NCI-H748 treated with DMSO at 0.1 percent for 48 hours (cell line): ENCODE measurements around the gene ERBB2.
"Not testable (repeated sequence)": the region's sequence is repeated elsewhere in the genome, so short reads cannot be mapped to it uniquely, and the experiment has no call there.

Experiments
- DNase-seq: peaks from one replicate; lab custom pipeline; 2025; lab: John Stamatoyannopoulos, UW

The ERBB2 gene

DNA sequence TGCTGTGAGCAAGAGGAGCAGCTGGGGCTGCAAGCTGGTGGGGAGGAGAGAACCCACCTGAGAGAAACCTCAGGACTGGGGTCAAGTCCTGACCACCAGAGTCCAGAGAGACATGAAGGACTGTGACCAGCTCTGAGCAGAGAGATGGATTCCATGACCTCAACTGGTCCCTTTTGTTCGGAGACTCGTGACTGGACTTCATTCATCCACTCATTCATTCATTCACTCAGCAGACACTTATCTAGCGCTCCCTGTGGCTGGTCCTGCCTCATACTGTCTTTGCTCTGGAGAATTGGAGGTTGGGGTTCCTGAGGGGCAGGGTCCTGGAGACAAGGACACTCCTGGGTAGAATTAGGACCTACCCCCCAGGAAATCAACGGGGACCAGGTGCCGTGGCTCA, 4.0 kb downstream of the ERBB2 start:
- DNase-seq: no peak

- no peak for DNase-seq
Observed at GRCh38 chr17:39704821-39705551, 5.1 kb downstream of the ERBB2 start.

GRCh38 chr17:39705786-39706348, 6.0 kb downstream of the ERBB2 start:
- no peak for DNase-seq

GRCh38 chr17:39706383-39706782, 6.5 kb downstream of the ERBB2 start:
- DNase-seq: no peak

DNA sequence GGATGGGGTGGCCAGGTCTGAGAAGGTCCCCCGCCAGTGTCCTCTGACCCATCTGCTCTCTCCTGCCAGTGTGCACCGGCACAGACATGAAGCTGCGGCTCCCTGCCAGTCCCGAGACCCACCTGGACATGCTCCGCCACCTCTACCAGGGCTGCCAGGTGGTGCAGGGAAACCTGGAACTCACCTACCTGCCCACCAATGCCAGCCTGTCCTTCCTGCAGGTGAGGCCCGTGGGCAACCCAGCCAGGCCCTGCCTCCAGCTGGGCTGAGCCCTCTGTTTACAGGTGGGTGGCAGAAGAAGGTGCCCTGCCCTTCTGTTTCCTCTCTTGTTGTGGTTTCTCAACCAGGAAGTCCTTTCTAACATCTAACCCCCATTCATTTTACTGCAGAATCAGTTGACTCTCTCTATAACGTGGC, 7.1 kb downstream of the ERBB2 start:
- DNase-seq: no peak

DNA sequence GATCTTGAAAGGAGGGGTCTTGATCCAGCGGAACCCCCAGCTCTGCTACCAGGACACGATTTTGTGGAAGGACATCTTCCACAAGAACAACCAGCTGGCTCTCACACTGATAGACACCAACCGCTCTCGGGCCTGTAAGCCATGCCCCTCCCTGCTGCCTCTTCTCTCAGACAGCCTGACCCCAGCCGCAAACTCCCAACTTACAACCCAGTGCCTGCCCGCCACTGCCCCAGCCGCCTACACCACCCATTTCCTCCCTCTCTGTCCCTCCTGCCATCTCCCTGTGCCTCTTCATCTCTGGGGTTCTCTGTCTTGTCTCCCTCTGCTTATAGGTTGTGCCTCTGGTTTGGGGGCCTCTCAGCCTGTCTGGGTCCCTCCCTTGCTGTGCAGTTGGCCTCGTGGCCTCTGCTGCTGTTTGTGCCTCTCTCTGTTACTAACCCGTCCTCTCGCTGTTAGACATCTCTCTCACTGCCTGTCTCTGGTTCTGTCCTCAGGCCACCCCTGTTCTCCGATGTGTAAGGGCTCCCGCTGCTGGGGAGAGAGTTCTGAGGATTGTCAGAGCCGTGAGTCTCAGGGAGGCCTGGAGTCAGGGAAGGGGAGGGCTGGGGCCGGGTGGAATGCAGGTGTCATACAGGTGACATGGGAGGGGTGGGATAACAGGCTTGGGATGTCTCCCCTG, 9.6 kb downstream of the ERBB2 start:
- DNase-seq: no peak

DNA sequence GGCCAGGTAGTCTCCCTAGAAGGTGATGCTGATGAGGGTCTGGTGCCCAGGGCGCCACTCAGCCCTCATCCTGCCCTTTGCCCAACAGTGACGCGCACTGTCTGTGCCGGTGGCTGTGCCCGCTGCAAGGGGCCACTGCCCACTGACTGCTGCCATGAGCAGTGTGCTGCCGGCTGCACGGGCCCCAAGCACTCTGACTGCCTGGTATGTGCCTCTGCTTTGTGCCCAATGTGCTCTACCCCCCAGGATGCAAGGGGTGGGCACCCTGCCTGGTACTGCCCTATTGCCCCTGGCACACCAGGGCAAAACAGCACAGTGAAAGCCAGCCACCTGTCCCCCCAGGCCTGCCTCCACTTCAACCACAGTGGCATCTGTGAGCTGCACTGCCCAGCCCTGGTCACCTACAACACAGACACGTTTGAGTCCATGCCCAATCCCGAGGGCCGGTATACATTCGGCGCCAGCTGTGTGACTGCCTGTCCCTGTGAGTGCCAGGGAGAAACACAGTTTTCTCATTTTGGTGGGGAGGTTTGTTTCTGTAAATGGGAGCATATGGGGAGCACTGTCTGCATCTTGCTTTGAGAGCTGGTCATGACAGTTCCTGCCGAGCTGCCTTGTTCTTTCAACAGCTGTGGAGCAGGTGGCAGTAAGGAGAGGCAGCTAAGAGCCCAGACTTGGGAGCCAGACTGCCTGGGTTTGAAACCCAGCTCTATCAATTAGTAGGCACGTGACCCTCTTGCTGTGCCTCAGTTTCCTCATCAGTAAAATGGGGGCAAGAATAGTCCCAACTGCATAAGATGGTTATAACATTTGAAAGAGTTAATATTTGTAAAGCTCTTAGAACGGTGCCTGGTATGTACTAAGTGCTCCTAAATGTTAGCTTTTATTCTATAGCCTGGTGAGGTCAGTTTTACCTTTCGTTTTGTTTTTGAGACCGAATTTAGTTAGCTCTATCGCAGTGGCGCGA, 10.4 kb downstream of the ERBB2 start:
- no peak for DNase-seq

DNA sequence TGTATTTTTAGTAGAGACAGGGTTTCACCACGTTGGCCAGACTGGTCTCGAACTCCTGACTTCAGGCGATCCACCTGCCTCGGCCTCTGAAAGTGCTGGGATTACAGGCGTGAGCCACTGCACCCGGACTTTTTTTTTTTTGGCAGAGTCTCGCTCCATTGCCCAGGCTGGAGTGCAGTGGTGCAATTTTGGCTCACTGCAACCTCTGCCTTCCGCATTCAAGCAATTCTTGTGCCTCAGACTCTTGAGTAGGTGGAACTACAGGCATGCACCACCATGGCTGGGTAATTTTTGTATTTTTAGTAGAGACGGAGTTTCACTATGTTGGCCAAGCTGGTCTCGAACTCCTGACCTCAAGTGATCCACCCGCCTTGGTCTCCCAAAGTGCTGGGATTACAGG, 11.2 kb downstream of the ERBB2 start:
- not testable (repeated sequence) for DNase-seq

DNA sequence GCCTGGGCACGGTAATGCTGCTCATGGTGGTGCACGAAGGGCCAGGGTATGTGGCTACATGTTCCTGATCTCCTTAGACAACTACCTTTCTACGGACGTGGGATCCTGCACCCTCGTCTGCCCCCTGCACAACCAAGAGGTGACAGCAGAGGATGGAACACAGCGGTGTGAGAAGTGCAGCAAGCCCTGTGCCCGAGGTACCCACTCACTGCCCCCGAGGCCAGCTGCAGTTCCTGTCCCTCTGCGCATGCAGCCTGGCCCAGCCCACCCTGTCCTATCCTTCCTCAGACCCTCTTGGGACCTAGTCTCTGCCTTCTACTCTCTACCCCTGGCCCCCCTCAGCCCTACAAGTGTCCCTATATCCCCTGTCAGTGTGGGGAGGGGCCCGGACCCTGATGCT, 12.0 kb downstream of the ERBB2 start:
- no peak for DNase-seq

- DNase-seq: no peak
Observed at GRCh38 chr17:39714234-39714633, 14.4 kb downstream of the ERBB2 start.

GRCh38 chr17:39715375-39716072, 15.7 kb downstream of the ERBB2 start:
- DNase-seq: no peak

DNA sequence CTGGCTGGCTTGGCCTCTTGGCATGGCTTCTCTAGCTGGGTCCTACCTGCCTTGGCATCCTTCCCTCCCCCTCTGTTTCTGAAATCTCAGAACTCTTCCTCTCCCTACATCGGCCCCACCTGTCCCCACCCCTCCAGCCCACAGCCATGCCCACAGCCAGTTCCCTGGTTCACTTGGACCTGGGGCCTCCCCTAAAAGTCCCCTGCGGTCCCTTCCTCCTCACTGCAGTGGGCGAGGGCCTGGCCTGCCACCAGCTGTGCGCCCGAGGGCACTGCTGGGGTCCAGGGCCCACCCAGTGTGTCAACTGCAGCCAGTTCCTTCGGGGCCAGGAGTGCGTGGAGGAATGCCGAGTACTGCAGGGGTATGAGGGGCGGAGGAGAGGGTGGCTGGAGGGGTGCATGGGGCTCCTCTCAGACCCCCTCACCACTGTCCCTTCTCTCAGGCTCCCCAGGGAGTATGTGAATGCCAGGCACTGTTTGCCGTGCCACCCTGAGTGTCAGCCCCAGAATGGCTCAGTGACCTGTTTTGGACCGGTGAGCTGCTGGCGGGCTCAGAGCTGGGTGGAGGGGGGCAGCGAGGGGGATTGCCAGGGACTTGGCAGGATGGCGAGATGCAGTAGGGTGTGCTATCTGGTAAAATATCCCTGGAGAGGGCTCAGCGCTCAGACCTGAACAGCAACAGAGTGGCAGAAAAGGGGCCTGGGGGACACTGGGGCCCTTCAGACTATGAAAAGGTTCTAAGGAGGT, 16.4 kb downstream of the ERBB2 start:
- DNase-seq: no peak

DNA sequence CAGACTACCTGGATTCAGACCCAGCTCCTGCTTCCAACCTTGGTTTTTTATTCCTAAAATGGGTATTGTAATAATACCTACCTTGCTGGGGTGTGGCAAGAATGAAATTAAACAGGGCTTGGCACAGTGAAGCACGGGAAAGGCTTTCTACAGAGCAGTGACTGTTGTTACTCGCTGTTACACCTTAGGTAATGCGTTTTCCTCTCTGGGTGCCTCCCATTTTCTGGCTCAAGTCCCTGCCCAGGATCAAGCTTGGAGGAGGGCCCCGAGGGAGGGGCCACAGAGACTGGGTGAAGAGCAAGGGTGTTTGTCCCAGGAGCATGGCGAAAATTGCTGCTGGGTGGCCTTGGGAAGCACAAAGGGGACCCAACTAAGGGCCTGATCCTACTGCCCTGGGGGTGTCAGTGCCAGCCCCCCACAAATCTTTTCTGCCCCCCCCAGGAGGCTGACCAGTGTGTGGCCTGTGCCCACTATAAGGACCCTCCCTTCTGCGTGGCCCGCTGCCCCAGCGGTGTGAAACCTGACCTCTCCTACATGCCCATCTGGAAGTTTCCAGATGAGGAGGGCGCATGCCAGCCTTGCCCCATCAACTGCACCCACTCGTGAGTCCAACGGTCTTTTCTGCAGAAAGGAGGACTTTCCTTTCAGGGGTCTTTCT, 17.1 kb downstream of the ERBB2 start:
- no peak for DNase-seq

- no peak for DNase-seq
Observed at GRCh38 chr17:39717660-39718059, 17.8 kb downstream of the ERBB2 start.

DNA sequence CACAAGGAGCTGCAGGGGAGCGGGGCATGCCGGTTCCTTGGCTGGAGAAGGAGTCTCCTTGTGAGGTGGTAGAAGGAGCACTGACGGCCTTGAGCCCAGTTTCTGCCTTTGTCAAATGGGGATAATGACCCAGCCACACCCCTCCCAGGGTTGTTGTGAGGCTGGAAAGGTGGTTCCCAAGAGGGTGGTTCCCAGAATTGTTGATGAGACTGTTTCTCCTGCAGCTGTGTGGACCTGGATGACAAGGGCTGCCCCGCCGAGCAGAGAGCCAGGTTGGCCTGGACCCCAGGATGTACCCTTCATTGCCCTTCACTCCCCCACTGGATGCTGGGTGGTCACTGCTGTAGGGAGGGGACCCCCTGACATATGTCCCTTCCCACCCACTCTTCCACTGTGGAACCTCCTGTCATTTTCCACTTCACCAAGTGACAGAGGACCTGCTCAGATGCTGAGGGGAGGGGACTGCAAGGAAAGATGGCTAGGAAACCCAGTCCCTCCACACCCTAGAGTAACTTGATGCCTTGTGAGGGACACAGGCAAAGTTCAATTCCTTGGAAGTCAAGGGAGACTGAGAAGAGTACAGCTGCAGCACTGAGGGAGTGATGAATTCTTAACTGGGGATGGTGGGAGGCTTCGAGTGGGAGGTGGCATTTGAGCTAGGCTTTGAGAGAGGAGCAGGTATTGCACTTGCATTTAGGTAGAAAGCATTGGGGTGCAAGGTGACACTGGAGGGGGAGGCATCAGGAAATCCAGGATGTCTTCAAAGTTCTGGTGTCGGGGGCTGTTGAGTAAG, 19.9 kb downstream of the ERBB2 start:
- DNase-seq: no peak

- DNase-seq: no peak
Observed at GRCh38 chr17:39722104-39722503, 22.2 kb downstream of the ERBB2 start.

DNA sequence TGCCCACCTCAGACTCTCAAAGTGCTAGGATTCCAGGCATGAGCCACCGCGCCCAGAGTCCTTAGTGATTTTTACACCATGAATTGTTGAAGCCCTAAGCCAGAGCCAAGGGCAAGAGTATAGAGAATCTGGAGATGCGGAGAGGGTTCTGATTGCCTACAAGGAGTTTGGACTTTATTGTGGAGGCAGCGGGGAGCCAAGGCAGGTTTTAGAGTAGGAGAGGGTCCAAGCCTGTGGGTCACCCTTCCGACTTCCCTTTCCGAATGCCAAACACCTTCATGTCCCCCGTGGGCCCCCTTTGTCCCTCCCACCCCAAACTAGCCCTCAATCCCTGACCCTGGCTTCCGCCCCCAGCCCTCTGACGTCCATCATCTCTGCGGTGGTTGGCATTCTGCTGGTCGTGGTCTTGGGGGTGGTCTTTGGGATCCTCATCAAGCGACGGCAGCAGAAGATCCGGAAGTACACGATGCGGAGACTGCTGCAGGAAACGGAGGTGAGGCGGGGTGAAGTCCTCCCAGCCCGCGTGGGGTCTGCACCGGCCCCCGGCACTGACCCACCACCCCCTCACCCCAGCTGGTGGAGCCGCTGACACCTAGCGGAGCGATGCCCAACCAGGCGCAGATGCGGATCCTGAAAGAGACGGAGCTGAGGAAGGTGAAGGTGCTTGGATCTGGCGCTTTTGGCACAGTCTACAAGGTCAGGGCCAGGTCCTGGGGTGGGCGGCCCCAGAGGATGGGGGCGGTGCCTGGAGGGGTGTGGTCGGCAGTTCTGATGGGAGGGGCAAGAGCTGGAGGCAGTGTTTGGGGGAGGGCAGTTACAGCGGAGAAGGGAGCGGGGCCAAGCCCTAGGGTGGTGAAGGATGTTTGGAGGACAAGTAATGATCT, 23.3 kb downstream of the ERBB2 start:
- DNase-seq: no peak

GRCh38 chr17:39724731-39725130, 24.9 kb downstream of the ERBB2 start:
- no peak for DNase-seq

GRCh38 chr17:39725923-39726322, 26.1 kb downstream of the ERBB2 start:
- DNase-seq: not testable (repeated sequence)
